Left hindlimb (tissue), 1 donor: ENCODE data around the gene MS4A1.
"Not testable (repeated sequence)": the region's sequence is repeated elsewhere in the genome, so short reads cannot be mapped to it uniquely, and the experiment has no call there.

ENCODE experiments used
- DNase-seq: peaks from one replicate; pipeline ENCODE4 v3.0.0-alpha.2; 2018

The MS4A1 gene

DNA sequence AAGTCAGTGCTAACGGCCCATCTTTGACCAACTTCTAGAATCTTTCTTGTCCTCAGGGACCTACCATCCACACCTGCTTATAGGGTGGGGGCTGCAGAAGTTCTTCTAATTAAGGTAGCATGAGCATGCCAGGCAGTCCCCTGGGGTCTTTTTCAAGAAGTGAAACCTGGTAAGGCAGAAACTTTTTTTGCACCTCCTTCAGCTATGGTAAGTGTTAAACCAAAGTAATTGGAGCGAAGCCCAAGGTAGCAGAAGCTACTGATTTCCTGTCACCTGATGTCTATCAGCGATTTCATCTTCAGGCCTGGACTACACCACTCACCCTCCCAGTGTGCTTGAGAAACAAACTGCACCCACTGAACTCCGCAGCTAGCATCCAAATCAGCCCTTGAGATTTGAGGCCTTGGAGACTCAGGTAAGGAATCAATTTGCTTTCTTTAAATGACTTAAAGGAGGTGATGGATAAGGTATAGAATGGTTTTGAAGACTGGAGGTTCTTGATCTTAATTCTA, at the start of gene MS4A1:
Gene MS4A1 (plus strand): TSS at position 317 of the 512 bp plus-strand sequence. CDS start 6,528 bp downstream, outside the sequence.
- no peak for DNase-seq

DNA sequence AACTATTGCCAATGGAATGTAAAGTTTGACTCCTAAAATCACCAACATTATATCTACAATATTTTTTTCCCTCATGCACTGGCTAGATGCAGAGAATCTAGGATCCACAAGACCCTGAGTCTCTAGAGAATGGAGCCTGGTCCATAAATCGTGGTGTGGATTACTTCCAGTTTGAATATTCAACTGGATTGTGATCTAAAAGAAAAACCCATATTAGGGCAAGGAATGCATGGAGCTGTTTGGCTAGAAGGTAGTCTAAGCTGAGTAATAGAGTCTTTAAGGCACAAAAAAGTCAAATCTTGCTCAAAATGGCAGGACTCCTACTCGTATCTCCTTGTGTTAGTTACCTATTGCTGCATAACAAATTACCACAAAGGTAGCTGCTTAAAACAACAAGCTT, 35.6 kb upstream of the MS4A1 start:
- DNase-seq, result no peak

DNA sequence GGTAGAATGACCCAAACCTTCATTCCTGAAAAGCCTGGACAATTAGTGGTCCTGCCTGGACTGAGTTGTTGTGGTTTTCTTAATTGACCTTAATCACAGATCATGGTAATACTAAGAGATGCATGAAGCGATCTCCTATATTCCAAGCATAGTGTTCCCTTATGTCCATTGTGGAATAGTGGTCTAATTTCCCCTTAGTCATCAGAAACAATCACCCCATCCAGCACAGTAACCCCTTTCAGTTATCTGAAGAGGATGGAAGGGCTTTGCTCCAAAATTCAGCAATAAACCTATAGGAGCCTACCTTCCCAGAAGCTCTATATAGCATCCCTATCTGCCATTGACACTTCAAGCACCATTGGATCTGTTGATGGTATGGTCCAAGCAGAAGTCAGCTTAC, 33.0 kb upstream of the MS4A1 start:
- DNase-seq, result no peak

DNA sequence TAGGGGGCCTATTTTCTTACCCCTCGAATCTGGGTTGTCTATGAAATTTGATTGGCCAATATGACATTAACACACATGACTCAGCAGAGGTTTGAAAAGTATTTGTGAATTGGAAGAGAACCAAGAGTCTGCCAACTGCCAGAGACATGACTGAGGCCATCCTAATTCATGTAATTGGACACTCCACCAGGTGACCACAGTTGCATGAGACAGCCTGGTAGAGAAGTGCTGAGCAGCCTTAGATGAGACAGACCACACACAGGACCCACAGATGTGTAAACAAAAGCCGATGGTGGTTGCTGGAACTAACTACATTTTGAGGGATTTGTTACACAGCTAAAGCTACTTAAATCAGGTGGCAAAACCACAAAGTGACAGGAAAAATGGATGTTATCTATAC, 27.1 kb upstream of the MS4A1 start:
- DNase-seq, result no peak

DNA sequence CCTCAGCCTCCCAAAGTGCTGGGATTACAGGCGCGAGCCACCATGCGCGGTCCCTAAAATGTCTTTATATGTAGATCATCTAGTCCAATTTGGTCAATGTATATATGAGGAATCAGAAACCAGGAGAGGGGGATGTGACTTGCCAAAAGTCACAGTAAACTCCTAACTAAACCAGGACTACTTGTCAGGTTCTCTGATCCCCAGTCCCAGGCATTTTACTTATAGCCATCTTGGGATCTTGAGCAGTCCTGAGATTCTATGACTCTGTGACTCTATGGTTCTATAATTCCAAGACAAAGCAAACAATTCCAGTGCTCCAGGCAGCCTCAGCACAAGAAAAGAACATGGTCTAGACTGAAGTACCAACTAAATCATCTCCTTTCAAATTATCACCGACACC, 26.4 kb upstream of the MS4A1 start, which contains the start of gene MS4A5:
Gene MS4A5 (plus strand): TSS at position 301 of the 400 bp plus-strand sequence. CDS start 103 bp downstream, outside the sequence.
- DNase-seq, result no peak

DNA sequence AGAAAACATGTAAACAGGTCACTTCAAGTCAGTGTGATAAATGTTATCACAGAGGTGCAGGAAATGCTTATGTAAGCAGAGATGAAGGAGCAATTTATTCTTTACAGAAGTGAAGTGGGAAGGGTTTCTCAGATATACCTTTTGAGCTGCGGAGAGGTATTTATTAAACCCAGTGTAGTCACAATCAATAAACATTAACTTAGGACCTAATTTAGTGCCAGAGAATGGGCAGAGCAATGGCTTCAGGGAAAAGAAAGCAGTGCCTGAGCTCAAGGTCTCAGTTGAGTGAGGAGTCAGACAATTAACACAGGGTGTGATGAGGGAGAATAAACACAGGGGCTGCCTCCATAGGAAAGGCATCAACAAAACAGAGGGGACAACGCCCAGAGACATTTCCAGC, 24.4 kb upstream of the MS4A1 start:
- DNase-seq, result no peak

DNA sequence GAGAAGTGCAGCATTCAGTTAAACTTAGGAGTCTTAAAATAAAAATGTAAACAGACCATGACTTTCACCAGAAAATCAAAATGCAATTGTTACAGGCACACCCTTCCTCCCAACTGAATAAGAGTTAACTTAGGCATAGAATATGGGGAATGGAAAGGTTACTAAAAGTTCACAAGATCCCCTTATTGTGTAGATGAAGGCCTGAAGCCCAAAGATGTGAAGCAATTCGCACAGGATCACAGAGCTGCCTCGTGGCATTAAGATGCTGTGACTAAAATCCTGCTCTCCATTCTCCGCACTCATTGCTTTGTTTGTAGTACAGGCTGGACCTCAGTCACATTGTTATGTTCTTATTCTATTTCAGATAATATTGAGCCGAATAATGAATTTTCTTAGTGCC, 22.2 kb upstream of the MS4A1 start:
- no peak for DNase-seq

DNA sequence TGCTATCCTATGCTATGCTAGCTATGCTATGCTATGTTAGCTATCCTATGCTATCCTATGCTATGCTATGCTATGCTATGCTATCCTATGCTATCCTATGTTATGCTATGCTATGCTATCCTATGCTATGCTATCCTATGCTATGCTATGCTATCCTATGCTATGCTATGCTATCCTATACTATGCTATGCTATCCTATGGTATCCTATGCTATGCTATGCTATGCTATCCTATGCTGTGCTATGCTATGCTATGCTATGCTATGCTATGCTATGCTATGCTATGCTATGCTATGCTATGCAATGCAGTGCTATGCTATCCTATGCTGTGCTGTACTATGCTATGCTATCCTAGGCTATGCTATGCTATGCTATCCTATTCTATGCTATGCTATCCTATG, 8.6 kb upstream of the MS4A1 start:
- no peak for DNase-seq

DNA sequence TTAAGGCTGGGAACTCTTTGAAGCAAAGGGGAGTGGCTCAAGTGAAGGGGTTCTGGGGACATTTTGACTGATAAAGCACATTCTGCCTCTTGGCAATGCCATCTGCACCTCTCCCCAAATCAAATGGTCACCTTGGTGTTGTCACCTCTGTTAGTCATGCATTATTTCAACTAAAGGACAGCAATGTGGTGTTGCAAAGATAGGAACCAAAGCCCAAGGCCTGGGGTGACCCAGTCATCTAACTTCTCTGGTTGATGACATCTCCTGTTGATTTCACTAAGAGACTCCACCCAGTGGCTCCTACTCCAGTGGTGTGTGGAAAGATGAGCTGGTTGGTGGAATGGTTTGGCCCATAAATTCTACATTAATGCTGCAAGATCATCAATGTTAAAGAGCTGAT, 7.8 kb upstream of the MS4A1 start:
- no peak for DNase-seq

DNA sequence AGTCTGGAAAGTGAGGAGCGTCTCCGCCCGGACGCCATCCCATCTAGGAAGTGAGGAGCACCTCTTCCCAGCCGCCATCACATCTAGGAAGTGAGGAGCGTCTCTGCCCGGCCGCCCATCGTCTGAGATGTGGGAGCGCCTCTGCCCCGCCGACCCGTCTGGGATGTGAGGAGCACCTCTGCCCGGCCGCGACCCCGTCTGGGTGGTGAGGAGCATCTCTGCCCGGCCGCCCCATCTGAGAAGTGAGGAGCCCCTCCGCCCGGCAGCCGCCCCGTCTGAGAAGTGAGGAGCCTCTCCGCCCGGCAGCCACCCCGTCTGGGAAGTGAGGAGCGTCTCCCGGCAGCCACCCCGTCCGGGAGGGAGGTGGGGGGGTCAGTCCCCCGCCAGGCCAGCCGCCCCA, 4.5 kb upstream of the MS4A1 start:
- DNase-seq, result not testable (repeated sequence)

DNA sequence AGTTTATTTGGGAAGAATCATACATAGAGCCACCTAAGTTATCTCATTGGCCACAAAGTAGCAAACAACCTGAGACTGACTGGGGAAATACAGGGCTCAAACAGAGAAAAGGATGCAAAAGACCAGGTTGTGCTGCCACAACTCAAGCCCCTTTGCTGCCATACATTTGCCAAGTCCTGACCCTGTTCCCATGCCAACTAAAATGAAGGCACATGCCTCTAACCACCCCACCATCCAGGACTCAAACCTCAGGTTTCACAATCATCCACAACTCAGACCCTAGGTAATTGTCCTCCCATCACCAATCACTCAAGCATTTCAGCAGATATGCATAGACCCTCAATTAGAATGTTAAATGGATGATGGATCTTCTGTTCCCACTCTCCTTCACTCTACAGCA, 1.4 kb upstream of the MS4A1 start:
- DNase-seq, result no peak

DNA sequence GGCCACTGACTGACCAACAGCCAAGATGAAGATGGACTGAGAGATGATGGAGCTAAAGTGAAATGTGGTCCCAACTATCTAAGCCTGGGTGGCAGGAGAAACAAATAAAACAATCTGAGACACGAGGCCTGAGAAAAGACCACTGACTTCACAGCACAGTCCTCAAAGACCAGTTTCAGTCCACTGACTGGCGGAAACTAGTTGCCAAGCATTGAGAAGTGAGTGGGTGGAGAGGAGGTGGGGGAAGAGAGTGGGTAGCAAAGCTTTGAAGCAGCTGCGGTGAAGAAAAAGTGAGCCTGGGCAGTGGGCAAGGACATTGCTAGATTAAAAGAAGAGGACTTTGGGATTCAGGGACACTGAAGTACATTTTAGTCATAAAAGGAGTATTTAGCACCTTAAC, 1.9 kb downstream of the MS4A1 start:
- no peak for DNase-seq

DNA sequence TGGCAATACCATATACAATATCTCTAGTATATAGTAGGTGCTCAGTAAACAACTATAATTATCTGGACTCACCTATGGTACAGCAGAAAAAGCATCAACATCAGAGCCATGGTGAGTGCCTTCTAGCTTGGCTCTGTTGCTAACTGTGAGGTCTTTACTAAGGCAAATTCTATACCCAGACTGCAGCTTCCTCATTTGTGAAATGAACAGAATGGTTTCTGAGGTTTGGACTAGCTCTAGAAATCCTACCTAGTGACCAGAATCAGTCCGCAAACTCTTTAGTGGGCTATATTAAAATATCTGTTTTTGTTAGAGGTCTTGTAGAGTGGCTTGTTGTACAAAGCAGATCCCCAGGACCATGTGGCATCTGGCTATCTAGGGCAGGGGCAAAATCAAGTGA, 3.7 kb downstream of the MS4A1 start:
- DNase-seq, result no peak

DNA sequence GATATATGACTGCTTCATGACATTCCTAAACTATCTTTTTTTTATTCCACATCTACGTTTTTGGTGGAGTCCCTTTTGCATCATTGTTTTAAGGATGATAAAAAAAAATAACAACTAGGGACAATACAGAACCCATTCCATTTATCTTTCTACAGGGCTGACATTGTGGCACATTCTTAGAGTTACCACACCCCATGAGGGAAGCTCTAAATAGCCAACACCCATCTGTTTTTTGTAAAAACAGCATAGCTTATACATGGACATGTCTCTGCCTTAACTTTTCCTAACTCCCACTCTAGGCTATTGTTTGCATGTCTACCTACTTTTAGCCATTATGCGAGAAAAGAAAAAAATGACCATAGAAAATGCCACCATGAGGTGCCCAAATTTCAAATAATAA, 13.2 kb downstream of the MS4A1 start:
- DNase-seq, result no peak

DNA sequence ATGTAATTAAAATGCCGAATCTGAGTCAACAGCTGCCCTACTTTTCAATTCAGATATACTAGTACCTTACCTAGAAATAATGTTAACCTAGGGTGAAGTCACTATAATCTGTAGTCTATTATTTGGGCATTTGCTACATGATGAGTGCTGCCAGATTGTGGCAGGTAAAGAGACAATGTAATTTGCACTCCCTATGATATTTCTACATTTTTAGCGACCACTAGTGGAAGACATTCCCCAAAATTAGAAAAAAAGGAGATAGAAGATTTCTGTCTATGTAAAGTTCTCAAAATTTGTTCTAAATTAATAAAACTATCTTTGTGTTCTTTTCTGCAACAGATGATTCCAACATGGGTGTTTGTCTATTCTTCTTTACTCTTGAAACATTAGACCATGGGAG, 14.1 kb downstream of the MS4A1 start:
- DNase-seq, result no peak

DNA sequence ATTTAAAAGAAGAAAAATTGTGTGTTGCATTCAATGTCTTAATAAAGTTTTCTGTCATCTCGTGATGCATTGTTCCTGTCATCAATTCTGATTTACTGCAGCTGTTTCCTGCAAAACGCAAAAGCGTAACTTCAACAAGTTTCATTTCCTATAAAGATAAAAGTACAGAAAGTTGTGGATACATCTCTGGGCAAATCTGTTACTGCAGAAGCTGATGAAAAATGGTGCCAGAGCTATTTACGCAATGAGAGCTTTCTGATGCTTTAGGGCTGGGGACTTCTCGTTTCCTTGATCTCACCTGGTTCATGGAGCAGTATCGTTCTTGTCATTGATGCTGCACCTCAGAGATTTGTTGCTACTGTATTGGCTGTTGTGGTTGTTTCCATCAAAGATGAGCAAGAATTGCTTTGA, 21.4 kb downstream of the MS4A1 start:
- DNase-seq, result no peak

DNA sequence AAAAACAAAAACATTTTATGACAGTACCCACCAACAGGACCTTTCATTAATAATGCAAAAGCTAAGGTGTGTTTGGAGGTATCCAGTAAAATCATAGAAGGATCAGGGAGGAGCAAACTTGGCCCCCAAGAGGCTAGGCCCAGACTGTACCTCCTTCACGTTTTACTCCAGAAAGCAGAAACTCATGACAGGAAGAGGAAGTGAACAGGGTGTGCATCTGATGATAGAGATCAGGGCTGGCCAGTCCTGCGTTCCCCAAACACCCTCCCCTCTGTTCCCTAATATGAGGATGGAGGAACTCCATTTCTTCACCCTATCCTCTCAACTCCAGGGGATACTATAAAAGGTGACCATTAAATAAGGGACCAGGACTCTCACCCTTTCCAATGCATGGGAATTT, 26.7 kb downstream of the MS4A1 start:
- DNase-seq, result no peak

DNA sequence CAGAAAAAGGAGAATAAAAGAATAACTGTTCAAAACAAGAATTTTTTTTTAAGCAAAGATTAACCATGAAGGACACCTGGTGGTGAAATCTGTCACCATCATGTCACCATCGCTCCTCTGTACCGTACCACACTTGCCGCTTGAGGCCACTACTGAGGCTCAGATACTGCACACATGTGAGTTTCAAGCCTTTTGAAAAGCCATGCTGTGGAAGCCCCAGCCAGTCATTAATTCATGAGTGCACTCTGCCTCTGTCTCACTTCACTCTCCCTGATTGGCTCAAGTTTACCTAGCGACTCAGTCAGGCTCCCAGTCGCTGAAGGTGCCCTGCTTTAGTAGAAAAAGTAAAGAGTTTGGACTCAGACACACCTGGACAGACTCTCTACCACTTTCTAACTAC, 30.3 kb downstream of the MS4A1 start:
- DNase-seq, result no peak

DNA sequence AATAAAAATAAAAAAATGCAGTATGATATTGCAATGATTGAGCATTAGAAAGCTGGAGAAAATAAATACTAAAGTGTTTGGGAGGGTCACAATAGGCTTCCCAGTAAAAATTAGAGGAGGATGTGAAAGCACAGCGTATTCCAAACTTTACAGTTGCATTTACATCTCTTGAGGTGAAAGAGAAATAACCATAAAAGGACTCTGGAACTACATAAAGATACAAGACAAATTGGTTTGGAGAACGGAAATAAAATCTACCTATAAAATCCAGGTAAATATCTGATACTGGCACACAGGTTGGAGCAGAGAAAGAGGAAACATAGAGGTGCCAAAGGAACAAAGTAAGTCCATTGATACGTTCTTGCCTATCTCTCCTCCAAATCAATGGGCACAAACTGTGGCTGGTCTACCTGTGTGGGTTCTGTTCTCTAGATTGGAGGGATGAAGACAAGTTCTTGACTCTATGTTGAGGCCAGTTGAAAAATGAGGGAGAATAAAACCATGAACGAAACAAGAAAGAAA, 36.9 kb downstream of the MS4A1 start, which contains the start of gene MS4A12:
Gene MS4A12 (plus strand): TSS at position 291 of the 522 bp plus-strand sequence. CDS start 4,541 bp downstream, outside the sequence.
- DNase-seq, result no peak

DNA sequence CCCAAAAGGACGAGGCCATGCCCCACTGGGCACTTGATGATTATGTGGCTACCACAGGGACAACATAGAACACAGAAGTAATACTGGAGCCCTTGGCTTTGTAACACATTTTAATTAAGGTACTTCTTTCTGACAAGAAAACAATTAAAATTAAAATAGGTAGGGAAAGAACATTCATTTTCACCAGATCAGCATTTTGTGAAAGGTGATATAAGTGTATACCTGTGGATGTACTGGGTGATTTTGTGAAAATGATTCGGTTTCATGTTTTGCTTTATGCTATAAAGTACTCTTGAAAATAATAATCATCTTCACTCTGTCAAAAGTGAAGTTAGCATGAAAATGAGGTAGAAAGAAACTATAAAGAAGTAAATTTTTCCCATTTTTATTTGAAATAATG, 37.8 kb downstream of the MS4A1 start:
- DNase-seq, result no peak

DNA sequence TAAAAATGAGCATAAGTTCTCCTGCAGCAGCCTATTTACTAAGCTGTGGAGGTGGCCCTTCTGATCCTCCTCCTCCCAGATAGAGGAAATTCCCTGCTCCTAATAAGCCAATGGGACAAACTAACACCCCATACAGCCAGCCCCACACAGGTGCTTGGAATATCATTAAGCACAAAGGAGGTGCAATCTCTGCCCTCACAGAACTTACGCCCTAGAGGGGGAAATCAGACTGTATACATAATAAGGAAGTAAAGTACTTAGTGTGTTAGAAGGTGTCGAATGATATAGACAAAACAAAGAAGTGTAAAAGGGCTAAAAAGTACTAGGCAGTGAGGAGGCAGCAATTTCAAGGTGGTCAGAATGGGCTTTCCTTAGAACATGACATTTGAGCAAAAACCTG, 42.8 kb downstream of the MS4A1 start:
- no peak for DNase-seq

DNA sequence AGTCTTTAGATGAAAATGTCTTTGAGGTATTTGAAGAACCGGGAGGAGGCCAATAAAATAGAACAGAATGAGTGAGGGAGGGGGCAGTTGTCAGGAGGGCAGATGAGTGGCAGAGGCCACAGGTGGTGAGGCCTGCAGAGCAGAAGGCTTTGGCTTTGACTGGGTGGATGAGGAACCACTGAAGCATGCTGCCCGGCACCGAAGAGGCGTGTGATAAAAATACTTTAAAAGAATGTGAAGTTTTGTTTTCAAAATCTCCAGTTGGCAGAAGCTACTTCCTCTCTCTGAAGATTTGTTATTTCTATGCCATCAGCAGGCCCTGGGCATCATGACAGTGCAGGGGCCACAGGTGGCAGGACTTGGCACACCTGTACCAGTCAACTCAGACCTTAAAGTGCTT, 43.2 kb downstream of the MS4A1 start:
- no peak for DNase-seq

DNA sequence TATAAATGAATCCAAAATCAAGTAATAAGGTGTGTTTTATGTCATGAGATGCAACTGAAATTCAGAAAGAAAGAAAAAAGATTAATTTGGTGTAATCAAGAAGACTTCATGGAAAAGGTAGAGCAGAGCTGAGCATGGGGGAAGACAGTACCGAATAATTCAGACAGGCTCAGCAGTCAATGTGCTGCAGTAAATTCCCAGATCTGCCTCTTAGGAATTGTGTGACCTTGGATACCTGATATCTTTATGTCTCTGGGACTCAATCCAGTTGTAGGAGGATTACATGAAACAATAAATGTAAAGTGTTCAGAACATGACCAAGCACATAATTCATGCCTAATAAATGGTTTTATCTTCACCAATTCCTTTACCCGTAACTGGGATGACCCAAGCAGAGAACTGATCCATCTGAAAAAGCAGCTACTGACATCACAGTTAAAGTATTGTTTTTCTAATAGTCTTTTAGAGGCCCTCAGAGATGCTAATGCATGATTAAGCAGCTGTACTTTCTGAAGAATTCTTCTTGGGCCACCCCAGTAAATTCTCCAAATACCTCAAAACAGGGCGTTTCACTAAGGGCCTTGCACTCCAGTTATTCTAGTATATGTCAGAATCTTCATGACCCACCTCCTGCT, 44.7 kb downstream of the MS4A1 start:
- DNase-seq, result no peak

DNA sequence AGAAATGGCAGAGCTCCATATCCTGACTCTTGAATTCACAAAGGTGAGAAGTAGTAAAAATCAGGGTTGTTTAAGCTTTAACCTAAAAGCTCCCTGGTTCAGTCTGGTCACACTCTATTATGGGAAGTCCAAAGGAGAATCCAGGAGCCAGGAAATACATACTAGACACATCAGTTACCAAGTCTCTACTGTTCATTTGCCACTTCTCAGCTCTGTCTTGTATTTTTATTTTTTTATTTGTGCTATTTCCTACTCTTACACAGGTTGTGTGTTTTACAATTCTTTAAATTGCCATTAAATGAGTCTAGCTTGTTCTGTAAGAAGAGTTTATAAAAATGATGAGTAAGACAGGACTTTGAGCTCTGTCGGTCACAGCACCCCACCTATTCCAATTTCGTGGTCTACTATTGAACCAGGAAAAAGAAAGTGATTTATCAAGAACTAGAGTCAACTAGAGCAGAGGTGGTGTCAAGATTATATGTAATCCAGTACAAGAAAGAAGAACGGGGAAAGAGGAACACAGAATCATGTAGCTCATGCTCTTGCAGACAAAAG, 46.7 kb downstream of the MS4A1 start:
- no peak for DNase-seq
